HG02763 (cell line): ENCODE data around the gene ZBTB17.

Experiments used
- ATAC-seq: cut with Tn5 transposase; IDR thresholded peaks from one replicate; pipeline ENCODE4 v1.9.1; 2021; ENCODE audit warnings: mild to moderate bottlenecking, moderate library complexity; ENCODE audit not compliant: unreplicated experiment

ZBTB17 gene

GRCh38 chr1:15948595-15949452 lies 27.1 kb downstream of the ZBTB17 start:
- no peak for ATAC-seq

DNA sequence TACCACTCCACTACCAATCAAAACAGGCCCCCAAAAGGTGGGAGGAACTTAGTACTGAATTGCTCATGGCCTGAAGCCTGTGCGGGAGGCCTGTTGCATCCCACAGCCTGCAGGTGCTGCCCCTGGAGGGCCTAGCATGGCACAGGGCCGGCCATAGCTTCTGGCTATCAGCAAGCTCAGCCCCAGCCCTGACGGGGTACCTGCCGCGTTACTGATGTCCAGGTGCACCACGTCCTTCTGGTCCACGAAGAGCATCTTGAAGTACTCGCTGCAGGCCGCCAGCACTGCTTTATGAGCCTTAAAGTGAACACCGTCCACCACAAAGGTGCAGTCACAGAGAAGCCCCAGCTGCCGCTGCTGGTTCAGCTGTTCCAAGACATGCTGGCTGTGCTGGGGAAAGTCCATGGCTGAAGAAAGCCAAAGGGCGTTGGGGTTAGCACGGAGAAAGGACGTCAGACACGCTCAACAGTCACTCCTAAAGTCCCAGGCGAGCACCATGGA lies 27.8 kb downstream of the ZBTB17 start:
- ATAC-seq = no peak

GRCh38 chr1:15947382-15948090 lies 28.4 kb downstream of the ZBTB17 start:
- no peak for ATAC-seq

GRCh38 chr1:15946571-15947381 lies 29.1 kb downstream of the ZBTB17 start:
- no peak for ATAC-seq

DNA sequence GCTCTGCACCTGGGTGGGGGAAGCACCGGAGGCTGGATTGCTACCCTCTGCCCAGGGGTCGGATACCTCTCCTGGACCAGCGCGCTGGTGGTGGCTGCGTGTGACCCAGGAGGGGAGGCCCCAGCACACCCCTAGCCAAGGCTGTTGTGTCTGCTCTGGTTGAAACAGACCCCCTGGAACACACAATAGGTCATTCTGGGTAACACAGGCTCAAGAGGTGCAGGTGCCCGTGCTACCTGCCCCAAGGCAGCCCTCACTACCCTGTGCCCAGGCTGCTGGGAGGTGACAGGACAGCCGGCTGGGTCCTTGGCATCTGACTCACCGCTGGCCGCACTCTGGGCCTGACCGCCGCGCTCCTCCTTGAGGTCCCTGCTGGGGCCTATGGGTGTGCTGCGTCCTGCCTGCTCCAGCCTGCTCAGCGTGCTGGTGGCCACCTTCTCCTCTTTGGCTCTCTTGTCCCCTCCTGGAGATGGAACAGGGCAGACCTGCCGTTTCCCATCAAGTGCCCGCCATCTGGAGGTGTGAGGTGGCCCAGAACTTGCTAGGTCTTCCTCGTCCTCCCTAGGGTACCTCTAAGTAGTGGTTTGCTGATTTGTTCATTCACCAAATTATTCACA lies 30.0 kb downstream of the ZBTB17 start:
- ATAC-seq = no peak

- ATAC-seq = no peak
Measured at GRCh38 chr1:15945011-15945831, 30.7 kb downstream of the ZBTB17 start.

DNA sequence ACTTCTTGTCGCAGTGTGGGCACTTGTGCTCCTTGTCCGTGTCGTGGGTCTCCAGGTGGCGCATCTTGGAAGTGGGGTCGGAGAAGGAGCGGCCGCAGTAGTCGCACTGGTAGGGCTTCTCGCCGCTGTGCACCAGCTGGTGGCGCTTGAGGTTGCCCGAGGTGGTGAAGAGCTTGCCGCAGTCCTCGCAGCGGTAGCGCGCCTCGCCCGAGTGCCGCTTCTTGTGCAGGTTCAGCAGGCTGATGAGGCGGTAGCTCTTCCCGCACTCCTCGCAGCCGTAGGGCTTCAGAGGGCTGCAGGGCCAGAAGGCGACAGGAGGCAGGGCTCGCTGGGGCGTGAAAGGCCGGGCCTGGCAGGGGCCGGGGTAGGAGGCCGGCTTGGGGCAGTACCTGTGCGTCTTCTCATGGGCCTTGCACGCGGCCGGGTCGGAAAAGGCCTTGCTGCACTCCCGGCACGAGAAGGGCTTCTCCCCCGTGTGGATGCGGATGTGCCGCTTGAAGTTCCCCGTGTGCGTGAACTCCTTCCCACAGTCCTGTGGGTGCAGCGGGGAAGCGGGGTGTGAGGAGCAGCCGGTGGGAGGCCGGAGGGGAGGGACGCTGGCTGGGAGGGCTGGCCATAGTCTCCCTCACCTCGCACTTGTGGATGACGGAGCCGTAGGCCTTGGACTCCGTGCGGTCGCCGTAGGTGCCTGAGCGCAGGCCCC lies 31.4 kb downstream of the ZBTB17 start:
- ATAC-seq = no peak

- ATAC-seq = no peak
Measured at GRCh38 chr1:15943992-15944307, 32.0 kb downstream of the ZBTB17 start.

- no peak for ATAC-seq
Measured at GRCh38 chr1:15943328-15943991, 32.4 kb downstream of the ZBTB17 start.

GRCh38 chr1:15942661-15943327 lies 33.1 kb downstream of the ZBTB17 start:
- no peak for ATAC-seq

GRCh38 chr1:15941899-15942660 lies 33.8 kb downstream of the ZBTB17 start:
- no peak for ATAC-seq

GRCh38 chr1:15941044-15941840 lies 34.7 kb downstream of the ZBTB17 start:
- no peak for ATAC-seq

DNA sequence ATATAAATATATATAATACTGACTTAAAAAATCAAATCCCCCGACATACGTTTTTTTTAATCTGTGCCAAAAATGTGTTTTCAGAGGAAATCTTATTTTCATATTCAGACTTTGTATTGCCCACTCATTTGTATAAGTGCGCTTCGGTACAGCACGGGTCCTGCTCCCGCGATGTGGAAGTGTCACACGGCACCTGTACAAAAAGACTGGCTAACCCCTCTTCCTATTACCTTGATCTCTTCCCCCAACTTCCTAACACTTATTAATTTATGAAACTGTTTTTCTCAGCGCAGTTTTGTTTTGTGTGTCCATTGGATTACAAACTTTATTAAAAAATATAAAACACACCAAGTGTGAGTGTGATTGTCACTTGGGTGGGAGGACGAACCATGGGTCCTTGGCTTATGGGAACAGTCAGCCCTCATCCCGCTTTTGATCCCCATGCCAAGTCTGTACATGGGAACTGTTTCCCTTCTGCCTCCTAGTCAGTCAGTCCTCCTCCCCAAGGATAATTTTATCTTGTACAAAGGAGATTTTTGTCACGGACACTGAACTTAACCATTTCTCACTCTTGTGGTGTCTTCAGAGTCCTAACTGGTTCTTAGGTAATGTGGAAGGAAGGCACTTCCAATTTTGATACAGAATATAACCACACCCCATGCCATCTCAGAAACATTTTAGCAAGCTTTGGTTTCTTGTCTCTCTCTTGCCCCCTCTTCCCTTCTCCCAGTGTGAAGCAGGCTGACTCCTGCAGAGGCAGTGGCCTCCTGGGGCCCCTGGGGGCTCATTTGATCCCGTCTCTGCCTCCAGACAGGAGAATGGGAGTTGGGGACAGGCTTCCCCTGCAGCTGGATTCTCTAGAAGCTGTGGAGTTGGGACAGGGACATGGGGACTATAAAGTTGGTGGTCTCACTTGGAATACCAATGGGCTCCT lies 35.5 kb downstream of the ZBTB17 start:
- no peak for ATAC-seq

DNA sequence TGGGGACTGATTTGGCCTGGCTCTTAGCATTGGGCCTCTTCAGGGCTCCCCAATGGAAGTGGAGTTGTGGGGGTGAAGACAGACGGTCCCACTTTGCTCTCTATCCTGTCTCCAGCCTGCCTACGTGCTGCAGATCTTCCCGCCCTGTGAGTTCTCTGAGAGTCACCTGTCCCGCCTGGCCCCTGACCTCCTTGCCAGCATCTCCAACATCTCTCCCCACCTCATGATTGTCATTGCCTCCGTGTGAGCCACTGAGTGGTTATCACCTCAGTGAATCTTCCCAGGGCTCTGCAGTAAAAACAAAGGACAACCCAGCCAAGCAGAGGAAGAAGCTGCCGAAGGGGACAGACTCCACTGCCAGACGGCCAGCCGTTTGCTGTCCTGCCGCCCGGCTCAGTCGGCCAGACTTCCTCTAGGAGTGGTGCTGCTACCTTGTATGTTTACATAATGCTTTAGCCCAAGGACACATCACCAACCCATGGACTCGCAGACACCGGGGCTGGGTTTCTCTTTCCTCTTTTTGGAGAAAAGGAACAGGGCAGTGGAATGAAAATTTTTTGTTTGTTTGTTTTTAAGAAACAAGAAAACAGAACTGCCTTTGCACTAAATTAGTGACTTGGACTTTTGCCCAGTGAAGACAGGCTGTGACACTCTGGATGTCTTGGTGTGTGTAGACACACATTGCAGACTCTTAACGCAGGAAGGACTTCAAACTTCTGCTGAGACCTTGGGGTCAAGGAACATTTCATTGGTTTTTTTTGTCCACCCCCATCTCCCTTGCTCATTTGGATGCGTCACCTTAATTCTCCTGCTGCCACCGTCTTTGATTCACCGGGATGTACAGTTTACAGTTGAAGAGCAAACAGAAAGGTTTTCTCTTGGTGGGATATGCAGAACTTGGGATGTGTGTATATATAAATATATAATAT lies 36.5 kb downstream of the ZBTB17 start:
- no peak for ATAC-seq
